Peyer's patch (tissue), 4 donors: ENCODE data around the gene SLC44A5.

ENCODE experiments used
- CTCF ChIP-seq, 6 experiments: fragments of 450-650 bp in 4 of 6; fragments of 200-600 bp in 2 of 6; sonication (generic) in 1 of 6; IDR thresholded peaks; one replicate each; pipeline ENCODE4 v1.5.1; 2017 to 2019; ENCODE audit warnings: antibody characterized with exemption in 6 of 6, mild to moderate bottlenecking in 3 of 6, moderate library complexity in 1 of 6
- POLR2A ChIP-seq, 2 donors: fragments of 450-650 bp; IDR thresholded peaks; one replicate each; pipeline ENCODE4 v1.5.1; 2017; ENCODE audit warnings: antibody characterized with exemption in 2 of 2, mild to moderate bottlenecking in 2 of 2, moderate library complexity in 2 of 2

- TF ChIP-seq CTCF (IDR thresholded peaks at IDR 0.05) (no peak), POLR2A (IDR thresholded peaks at IDR 0.05) (no peak)
These were observed 180.4 kb downstream of the SLC44A5 start for GRCh38 chr1:75430526-75430925.
